Muscle of leg (tissue), 11 donors: Measurements from ENCODE around the gene FZR1. TPM values are rescaled to one million over a fixed set of nuclear protein-coding genes. Genes with fewer than 3 reads are reported as not detected.
"Not testable (repeated sequence)": the region's sequence is repeated elsewhere in the genome, so short reads cannot be mapped to it uniquely, and the experiment has no call there.

Source experiments
- DNase-seq: peaks from one replicate; pipeline ENCODE4 v3.0.0; 2013
- H3K27ac ChIP-seq: one replicate; pipeline ENCODE4 v1.5.1; 2013; ENCODE audit warnings: mild to moderate bottlenecking, low read length, control low read depth
- H3K27me3 ChIP-seq: one replicate; pipeline ENCODE4 v1.6.1; 2013; ENCODE audit warnings: low read length; ENCODE audit not compliant: control insufficient read depth, insufficient read depth
- H3K36me3 ChIP-seq: one replicate; pipeline ENCODE4 v1.6.1; 2013; ENCODE audit warnings: low read length; ENCODE audit not compliant: control insufficient read depth, insufficient read depth
- H3K4me1 ChIP-seq: one replicate; pipeline ENCODE4 v1.6.1; 2013; ENCODE audit warnings: low read length; ENCODE audit not compliant: control insufficient read depth, insufficient read depth
- H3K4me3 ChIP-seq: one replicate; pipeline ENCODE4 v1.5.1; 2013; ENCODE audit warnings: low read length, control low read depth
- H3K9me3 ChIP-seq: replicated peaks from 2 replicates; pipeline ENCODE4 v1.6.1; 2013; ENCODE audit warnings: low read depth, low read length; ENCODE audit not compliant: control insufficient read depth
- WGBS: methylation state at CpG from one replicate; pipeline ENCODE4 v1.1.5; 2013; ENCODE audit warnings: missing lambda C conversion rate; ENCODE audit not compliant: insufficient coverage; 5-methylcytosine and 5-hydroxymethylcytosine counted together
- polyA plus RNA-seq, 8 donors: library from polyadenylated mRNA; unstranded; fragments of 120-200 nt; gene quantifications; one replicate each; pipeline versions ENCODE4 v1.2.1 to v1.2.3, GENCODE V29; 2013; ENCODE audit warnings: inconsistent platforms in 1 of 8, low replicate concordance in 1 of 8; ENCODE audit not compliant: insufficient read length in 8 of 8, insufficient read depth in 1 of 8
- total RNA-seq: library from RNA; stranded (reverse); fragments of 120-200 nt; gene quantifications from one replicate; pipeline ENCODE4 v1.2.4, GENCODE V29; 2013

FZR1 gene
- total and polyA plus RNA-seq, 9 donors = 20.8 to 47.3 (median 31.1) TPM

- WGBS = 89% methylated on average over 19 of the region's 21 CpGs
- Histone ChIP-seq H3K4me3 (no peak overlapping the region), H3K27me3 (no peaks in the 10 kb centered on the region), H3K4me1 (no peaks in the 10 kb centered on the region), H3K27ac (no peak overlapping the region), H3K36me3 (peaks cover 82% of the 10 kb centered on the region), H3K9me3 (no peaks in the 10 kb centered on the region)
- no peak for DNase-seq
These were observed 17.4 kb downstream of the FZR1 start for GRCh38 chr19:3523361-3524077.

GRCh38 chr19:3524078-3524842, 18.1 kb downstream of the FZR1 start:
- 86% methylated on average over 24 of the region's 33 CpGs for WGBS
- Histone ChIP-seq H3K9me3 (no peaks in the 10 kb centered on the region), H3K27me3 (no peaks in the 10 kb centered on the region), H3K4me1 (no peaks in the 10 kb centered on the region), H3K36me3 (peaks cover 75% of the 10 kb centered on the region), H3K4me3 (no peak overlapping the region), H3K27ac (no peak overlapping the region)
- DNase-seq = no peak

GRCh38 chr19:3524904-3525451, 18.9 kb downstream of the FZR1 start:
- no peak overlapping the region for H3K27ac ChIP-seq
- no peaks in the 10 kb centered on the region for H3K9me3 ChIP-seq
- 93% methylated on average over 15 of the region's 20 CpGs for WGBS
- no peaks in the 10 kb centered on the region for H3K4me1 ChIP-seq
- H3K4me3 ChIP-seq = no peak overlapping the region
- H3K36me3 ChIP-seq = peaks cover 68% of the 10 kb centered on the region
- no peaks in the 10 kb centered on the region for H3K27me3 ChIP-seq
- DNase-seq = no peak

GRCh38 chr19:3526507-3527237, 20.6 kb downstream of the FZR1 start:
- H3K27me3 ChIP-seq = no peaks in the 10 kb centered on the region
- H3K36me3 ChIP-seq = peaks cover 71% of the 10 kb centered on the region
- H3K9me3 ChIP-seq = no peaks in the 10 kb centered on the region
- no peak overlapping the region for H3K27ac ChIP-seq
- H3K4me1 ChIP-seq = no peaks in the 10 kb centered on the region
- 95% methylated on average over 22 of the region's 28 CpGs for WGBS
- no peak overlapping the region for H3K4me3 ChIP-seq
- DNase-seq = no peak

- peaks cover 71% of the 10 kb centered on the region for H3K36me3 ChIP-seq
- no peak overlapping the region for H3K27ac ChIP-seq
- H3K27me3 ChIP-seq = no peaks in the 10 kb centered on the region
- no peaks in the 10 kb centered on the region for H3K9me3 ChIP-seq
- H3K4me1 ChIP-seq = no peaks in the 10 kb centered on the region
- WGBS = 98% methylated on average over 19 of the region's 21 CpGs
- DNase-seq = no peak
- H3K4me3 ChIP-seq = no peak overlapping the region
These were observed 21.3 kb downstream of the FZR1 start for GRCh38 chr19:3527238-3527910.

GRCh38 chr19:3528080-3528479, 22.0 kb downstream of the FZR1 start:
- H3K27me3 ChIP-seq = no peaks in the 10 kb centered on the region
- DNase-seq = no peak
- H3K4me3 ChIP-seq = no peak overlapping the region
- 97% methylated on average over 9 of the region's 14 CpGs for whole genome bisulfite sequencing
- H3K4me1 ChIP-seq = no peaks in the 10 kb centered on the region
- H3K9me3 ChIP-seq = no peaks in the 10 kb centered on the region
- peaks cover 73% of the 10 kb centered on the region for H3K36me3 ChIP-seq
- H3K27ac ChIP-seq = no peak overlapping the region

GRCh38 chr19:3528539-3529211, 22.6 kb downstream of the FZR1 start:
- Histone ChIP-seq H3K27ac (no peak overlapping the region), H3K4me3 (no peak overlapping the region), H3K9me3 (no peaks in the 10 kb centered on the region), H3K4me1 (no peaks in the 10 kb centered on the region), H3K36me3 (peaks cover 72% of the 10 kb centered on the region), H3K27me3 (no peaks in the 10 kb centered on the region)
- 96% methylated on average over 19 of the region's 20 CpGs for WGBS
- no peak for DNase-seq

GRCh38 chr19:3529299-3529698, 23.2 kb downstream of the FZR1 start:
- not testable (repeated sequence) for H3K4me1 ChIP-seq, H3K4me3 ChIP-seq, DNase-seq, H3K27me3 ChIP-seq, H3K9me3 ChIP-seq, H3K27ac ChIP-seq
- WGBS = over 99% methylated on average over 7 of the region's 7 CpGs
- H3K36me3 ChIP-seq = peaks cover 72% of the 10 kb centered on the region

- no peaks in the 10 kb centered on the region for H3K4me1 ChIP-seq
- no peaks in the 10 kb centered on the region for H3K9me3 ChIP-seq
- H3K27me3 ChIP-seq = no peaks in the 10 kb centered on the region
- H3K36me3 ChIP-seq = peaks cover 75% of the 10 kb centered on the region
- no peak overlapping the region for H3K27ac ChIP-seq
- WGBS = 96% methylated on average over 12 of the region's 12 CpGs
- no peak for DNase-seq
- no peak overlapping the region for H3K4me3 ChIP-seq
These were observed 24.3 kb downstream of the FZR1 start for GRCh38 chr19:3530389-3530788.
